ENCODE results near the gene COL2A1.

DNA sequence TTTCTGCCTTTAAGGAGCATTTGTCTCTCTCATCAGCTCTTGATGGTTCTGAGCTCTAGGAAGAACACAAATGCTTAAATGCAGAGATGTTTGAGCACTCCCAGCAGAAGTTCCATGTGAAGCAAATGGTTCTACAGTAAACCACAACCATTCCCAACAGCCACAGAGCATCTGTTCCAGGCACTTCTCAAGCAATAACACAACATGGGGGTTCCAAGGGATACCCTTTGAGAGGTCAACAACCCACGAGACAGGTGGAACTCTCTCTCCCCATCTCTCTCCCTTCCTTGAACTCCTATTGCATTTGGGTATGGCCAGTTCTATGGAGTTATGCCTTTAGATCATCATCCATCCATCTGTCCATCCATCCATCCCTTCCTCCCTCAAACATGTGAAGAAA lies 5.2 kb upstream of the COL2A1 start:
- TF ChIP-seq POLR2AphosphoS5 (IDR thresholded peaks at IDR 0.05), result no peak
- no peak for TF ChIP-seq POLR2A (IDR thresholded peaks at IDR 0.05)
- TF ChIP-seq, protein P1, sequence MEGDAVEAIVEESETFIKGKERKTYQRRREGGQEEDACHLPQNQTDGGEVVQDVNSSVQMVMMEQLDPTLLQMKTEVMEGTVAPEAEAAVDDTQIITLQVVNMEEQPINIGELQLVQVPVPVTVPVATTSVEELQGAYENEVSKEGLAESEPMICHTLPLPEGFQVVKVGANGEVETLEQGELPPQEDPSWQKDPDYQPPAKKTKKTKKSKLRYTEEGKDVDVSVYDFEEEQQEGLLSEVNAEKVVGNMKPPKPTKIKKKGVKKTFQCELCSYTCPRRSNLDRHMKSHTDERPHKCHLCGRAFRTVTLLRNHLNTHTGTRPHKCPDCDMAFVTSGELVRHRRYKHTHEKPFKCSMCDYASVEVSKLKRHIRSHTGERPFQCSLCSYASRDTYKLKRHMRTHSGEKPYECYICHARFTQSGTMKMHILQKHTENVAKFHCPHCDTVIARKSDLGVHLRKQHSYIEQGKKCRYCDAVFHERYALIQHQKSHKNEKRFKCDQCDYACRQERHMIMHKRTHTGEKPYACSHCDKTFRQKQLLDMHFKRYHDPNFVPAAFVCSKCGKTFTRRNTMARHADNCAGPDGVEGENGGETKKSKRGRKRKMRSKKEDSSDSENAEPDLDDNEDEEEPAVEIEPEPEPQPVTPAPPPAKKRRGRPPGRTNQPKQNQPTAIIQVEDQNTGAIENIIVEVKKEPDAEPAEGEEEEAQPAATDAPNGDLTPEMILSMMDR (IDR thresholded peaks at IDR 0.05), result no peak
- no peak for TF ChIP-seq EP300 (IDR thresholded peaks at IDR 0.05)
